Calu3 (cell line): ENCODE measurements around the gene UBN1. TPM values are rescaled to one million over a fixed set of nuclear protein-coding genes. Genes with fewer than 3 reads are reported as not detected.

Experiments
- BruUV-seq: library from RNA; stranded (reverse); fragments of 400-500 nt; replicated peaks from 2 replicates; lab custom pipeline; 2021; lab: Mats Ljungman, UMichigan
- CTCF ChIA-PET: fragments of 300-600 bp; sonication (Branson Sonifier 250); formaldehyde crosslinking; loops from one replicate; lab custom pipeline; 2022; ENCODE audit warnings: antibody characterized with exemption; lab: Charles Lee
- DNase-seq: peaks from one replicate; pipeline ENCODE4 v3.0.0; 2022
- H3K27ac Mint-ChIP-seq: one replicate; pipeline ENCODE4 v1.8.0; 2022; ENCODE audit warnings: mixed read lengths; ENCODE audit not compliant: unreplicated experiment
- H3K27me3 Mint-ChIP-seq: one replicate; pipeline ENCODE4 v1.8.0; 2022; ENCODE audit warnings: mixed read lengths; ENCODE audit not compliant: unreplicated experiment
- H3K36me3 Mint-ChIP-seq: one replicate; pipeline ENCODE4 v1.8.0; 2022; ENCODE audit warnings: mild to moderate bottlenecking, moderate library complexity, mixed read lengths; ENCODE audit not compliant: insufficient read depth, unreplicated experiment
- H3K4me1 Mint-ChIP-seq: one replicate; pipeline ENCODE4 v1.8.0; 2022; ENCODE audit warnings: mild to moderate bottlenecking, low read depth, mixed read lengths; ENCODE audit not compliant: unreplicated experiment
- H3K4me3 Mint-ChIP-seq: one replicate; pipeline ENCODE4 v1.8.0; 2022; ENCODE audit warnings: mild to moderate bottlenecking, low read depth, moderate library complexity, mixed read lengths; ENCODE audit not compliant: unreplicated experiment
- H3K9me3 Mint-ChIP-seq: one replicate; pipeline ENCODE4 v1.8.0; 2022; ENCODE audit warnings: low read depth, mixed read lengths; ENCODE audit not compliant: unreplicated experiment
- CTCF ChIP-seq: fragments of 200-600 bp; IDR thresholded peaks from one replicate; pipeline ENCODE4 v1.8.0; 2022; ENCODE audit warnings: antibody characterized with exemption; ENCODE audit not compliant: unreplicated experiment
- intact Hi-C: fragments of 100-400 bp; cut with micrococcal nuclease; formaldehyde crosslinking; loops from one replicate; pipeline ENCODE4 v1.10.0; 2022; ENCODE audit not compliant: unreplicated experiment
- total RNA-seq: library from RNA; stranded (reverse); gene quantifications from 2 replicates; pipeline ENCODE4 v1.2.3, GENCODE V29; 2022

Gene UBN1
- total RNA-seq, 1 experiment from 2014 or later: 50.5 TPM

GRCh38 chr16:4825196-4825595 is 22.1 kb upstream of the UBN1 start:
- peaks cover 64% of the 10 kb centered on the region for H3K36me3 Mint-ChIP-seq
- H3K27ac Mint-ChIP-seq: no peak overlapping the region
- H3K4me1 Mint-ChIP-seq: no peaks in the 10 kb centered on the region
- intact Hi-C loops: no loop called here
- no TSS peak for BruUV-seq
- CTCF ChIA-PET: interaction anchor here (1.0 kb wide), 1 partner anchor 38 kb away, joined by 3 read pairs; no protein-coding TSS in a partner anchor
- no peak for TF ChIP-seq CTCF
- H3K9me3 Mint-ChIP-seq: no peaks in the 10 kb centered on the region
- H3K4me3 Mint-ChIP-seq: no peak overlapping the region
- H3K27me3 Mint-ChIP-seq: no peaks in the 10 kb centered on the region
- no peak for DNase-seq

GRCh38 chr16:4826526-4826925 is 20.8 kb upstream of the UBN1 start:
- no TSS peak for BruUV-seq
- no peak for DNase-seq
- H3K4me1 Mint-ChIP-seq: no peaks in the 10 kb centered on the region
- H3K9me3 Mint-ChIP-seq: no peaks in the 10 kb centered on the region
- H3K27me3 Mint-ChIP-seq: no peaks in the 10 kb centered on the region
- peaks cover 69% of the 10 kb centered on the region for H3K36me3 Mint-ChIP-seq
- no peak for TF ChIP-seq CTCF
- CTCF ChIA-PET: no interaction called here
- intact Hi-C loops: no loop called here
- no peak overlapping the region for H3K4me3 Mint-ChIP-seq
- H3K27ac Mint-ChIP-seq: no peak overlapping the region

GRCh38 chr16:4826980-4827379 is 20.3 kb upstream of the UBN1 start:
- Mint-ChIP-seq H3K4me3 (no peak overlapping the region), H3K9me3 (no peaks in the 10 kb centered on the region), H3K27me3 (no peaks in the 10 kb centered on the region), H3K4me1 (no peaks in the 10 kb centered on the region), H3K27ac (no peak overlapping the region), H3K36me3 (peaks cover 66% of the 10 kb centered on the region)
- intact Hi-C loops: no loop called here
- no TSS peak for BruUV-seq
- no peak for TF ChIP-seq CTCF
- CTCF ChIA-PET: interaction anchor here (0.5 kb wide), 1 partner anchor 16 kb away, joined by 4 read pairs; no protein-coding TSS in a partner anchor
- no peak for DNase-seq

- no peak for DNase-seq
- CTCF ChIA-PET: interaction anchor here (0.5 to 0.7 kb wide), 3 partner anchors 112 to 379 kb away, joined by 3 to 4 read pairs (median 3); no protein-coding TSS in a partner anchor
- TF ChIP-seq CTCF: no peak
- Mint-ChIP-seq H3K36me3 (peaks cover 55% of the 10 kb centered on the region), H3K4me3 (no peak overlapping the region), H3K4me1 (no peaks in the 10 kb centered on the region), H3K9me3 (no peaks in the 10 kb centered on the region), H3K27ac (no peak overlapping the region), H3K27me3 (no peaks in the 10 kb centered on the region)
- no TSS peak for BruUV-seq
- intact Hi-C loops: no loop called here
Observed at GRCh38 chr16:4828567-4829321, 18.5 kb upstream of the UBN1 start.
